ENCODE data around the gene YY1.
"Not testable (repeated sequence)": the region's sequence is repeated elsewhere in the genome, so short reads cannot be mapped to it uniquely, and the experiment has no call there.

The YY1 gene

GRCh38 chr14:100213956-100214769, 24.8 kb upstream of the YY1 start:
- DNase-seq = peak; percentile 94

- no peak for DNase-seq
Measured at GRCh38 chr14:100214770-100215083, 24.2 kb upstream of the YY1 start.

- DNase-seq = no peak
Measured at GRCh38 chr14:100215330-100215885, 23.5 kb upstream of the YY1 start.

GRCh38 chr14:100219126-100219785, 19.7 kb upstream of the YY1 start:
- no peak for DNase-seq

GRCh38 chr14:100221533-100222223, 17.3 kb upstream of the YY1 start:
- DNase-seq = peak; percentile 69

GRCh38 chr14:100222224-100223093, 16.5 kb upstream of the YY1 start:
- DNase-seq = no peak

GRCh38 chr14:100223332-100224201, 15.4 kb upstream of the YY1 start:
- DNase-seq = no peak

- DNase-seq = no peak
Measured at GRCh38 chr14:100224229-100224866, 14.6 kb upstream of the YY1 start.

- no peak for DNase-seq
Measured at GRCh38 chr14:100225169-100225568, 13.8 kb upstream of the YY1 start.

GRCh38 chr14:100230361-100230760, 8.6 kb upstream of the YY1 start:
- DNase-seq = no peak

- no peak for DNase-seq
Measured at GRCh38 chr14:100234511-100234910, 4.4 kb upstream of the YY1 start.

GRCh38 chr14:100236271-100236818, 2.6 kb upstream of the YY1 start:
- DNase-seq = not testable (repeated sequence)

GRCh38 chr14:100236881-100237280, 2.1 kb upstream of the YY1 start:
- DNase-seq = no peak

GRCh38 chr14:100237735-100238418, 1.1 kb upstream of the YY1 start:
- peak; percentile 21 for DNase-seq

GRCh38 chr14:100239211-100239839, 381 bp downstream of the YY1 start:
- DNase-seq = no peak

GRCh38 chr14:100239840-100240667, 1.1 kb downstream of the YY1 start:
- DNase-seq = peak; percentile 71

GRCh38 chr14:100240668-100241032, 1.7 kb downstream of the YY1 start:
- DNase-seq = no peak

GRCh38 chr14:100241279-100241678, 2.3 kb downstream of the YY1 start:
- no peak for DNase-seq

- DNase-seq = no peak
Measured at GRCh38 chr14:100243020-100243419, 4.1 kb downstream of the YY1 start.

Measured in NCI-H748 treated with DMSO at 0.1 percent for 48 hours (cell line).